Prostate gland (tissue), 2 donors: ENCODE data around the gene GSDME.

ENCODE experiments used
- POLR2A ChIP-seq: fragments of 450-650 bp; IDR thresholded peaks from one replicate; pipeline ENCODE4 v1.6.1; 2016; ENCODE audit warnings: antibody characterized with exemption, mild to moderate bottlenecking
- POLR2AphosphoS5 ChIP-seq: sonication (generic); formaldehyde crosslinking; IDR thresholded peaks from one replicate; pipeline ENCODE4 v1.6.1; 2017; ENCODE audit warnings: antibody characterized with exemption
- TF ChIP-seq, protein P1 (sequence below), 4 experiments: fragments of 200-600 bp in 2 of 4; fragments of 450-650 bp in 2 of 4; sonication (generic) in 2 of 4; IDR thresholded peaks; 1 replicate in 3 of 4; 2 replicates in 1 of 4; pipeline ENCODE4 v1.5.1; 2016 to 2019; ENCODE audit warnings: antibody characterized with exemption in 4 of 4, mild to moderate bottlenecking in 2 of 4, moderate library complexity in 2 of 4

- TF ChIP-seq, protein P1, sequence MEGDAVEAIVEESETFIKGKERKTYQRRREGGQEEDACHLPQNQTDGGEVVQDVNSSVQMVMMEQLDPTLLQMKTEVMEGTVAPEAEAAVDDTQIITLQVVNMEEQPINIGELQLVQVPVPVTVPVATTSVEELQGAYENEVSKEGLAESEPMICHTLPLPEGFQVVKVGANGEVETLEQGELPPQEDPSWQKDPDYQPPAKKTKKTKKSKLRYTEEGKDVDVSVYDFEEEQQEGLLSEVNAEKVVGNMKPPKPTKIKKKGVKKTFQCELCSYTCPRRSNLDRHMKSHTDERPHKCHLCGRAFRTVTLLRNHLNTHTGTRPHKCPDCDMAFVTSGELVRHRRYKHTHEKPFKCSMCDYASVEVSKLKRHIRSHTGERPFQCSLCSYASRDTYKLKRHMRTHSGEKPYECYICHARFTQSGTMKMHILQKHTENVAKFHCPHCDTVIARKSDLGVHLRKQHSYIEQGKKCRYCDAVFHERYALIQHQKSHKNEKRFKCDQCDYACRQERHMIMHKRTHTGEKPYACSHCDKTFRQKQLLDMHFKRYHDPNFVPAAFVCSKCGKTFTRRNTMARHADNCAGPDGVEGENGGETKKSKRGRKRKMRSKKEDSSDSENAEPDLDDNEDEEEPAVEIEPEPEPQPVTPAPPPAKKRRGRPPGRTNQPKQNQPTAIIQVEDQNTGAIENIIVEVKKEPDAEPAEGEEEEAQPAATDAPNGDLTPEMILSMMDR (IDR thresholded peaks at IDR 0.05): no peak
- TF ChIP-seq POLR2A (no peak), POLR2AphosphoS5 (no peak)
Measured at GRCh38 chr7:24764011-24764410, 6.7 kb upstream of the GSDME start.
